HEK293T (cell line): Measurements from ENCODE around the gene SEMA5A.

Experiments used
- CTCF ChIA-PET: fragments of 350-600 bp; formaldehyde crosslinking; extraction: SDS; loops from one replicate; lab custom pipeline; 2021; ENCODE audit warnings: antibody characterized with exemption, inconsistent platforms; lab: Yijun Ruan, JAX
- POLR2A ChIA-PET: fragments of 350-600 bp; formaldehyde crosslinking; extraction: SDS; loops from one replicate; lab custom pipeline; 2020; ENCODE audit warnings: antibody characterized with exemption, inconsistent platforms; lab: Yijun Ruan, JAX
- DNase-seq: peaks from one replicate; pipeline ENCODE4 v3.0.0; 2012; ENCODE audit warnings: mixed read lengths; ENCODE audit errors: extremely low spot score
- ARNT ChIP-seq: fragments of 450-650 bp; IDR thresholded peaks from 2 replicates; pipeline ENCODE4 v1.6.1; 2017; ENCODE audit warnings: mild to moderate bottlenecking
- BHLHE40 ChIP-seq: fragments of 450-650 bp; IDR thresholded peaks from 2 replicates; pipeline ENCODE4 v1.6.1; 2016; ENCODE audit warnings: mild to moderate bottlenecking, moderate library complexity, borderline replicate concordance
- CTBP1 ChIP-seq: fragments of 450-650 bp; IDR thresholded peaks from 2 replicates; pipeline ENCODE4 v1.6.1; 2016; ENCODE audit warnings: borderline replicate concordance
- ELF4 ChIP-seq: fragments of 450-650 bp; IDR thresholded peaks from 2 replicates; pipeline ENCODE4 v1.6.1; 2017; ENCODE audit warnings: antibody characterized with exemption
- FOXA1 ChIP-seq: fragments of 450-650 bp; IDR thresholded peaks from 2 replicates; pipeline ENCODE4 v1.6.1; 2016; ENCODE audit warnings: mild to moderate bottlenecking
- FOXK2 ChIP-seq: fragments of 450-650 bp; IDR thresholded peaks from 2 replicates; pipeline ENCODE4 v1.6.1; 2016; ENCODE audit warnings: mild to moderate bottlenecking
- FOXM1 ChIP-seq: fragments of 450-650 bp; IDR thresholded peaks from 2 replicates; pipeline ENCODE4 v1.6.1; 2017; ENCODE audit warnings: mild to moderate bottlenecking, borderline replicate concordance
- HDGF ChIP-seq: fragments of 450-650 bp; IDR thresholded peaks from 2 replicates; pipeline ENCODE4 v1.6.1; 2017; ENCODE audit warnings: antibody characterized with exemption, borderline replicate concordance
- L3MBTL2 ChIP-seq: fragments of 450-650 bp; conservative IDR thresholded peaks from 2 replicates; pipeline ENCODE4 v1.6.1; 2016; ENCODE audit warnings: mild to moderate bottlenecking
- LEF1 ChIP-seq: fragments of 450-650 bp; IDR thresholded peaks from 2 replicates; pipeline ENCODE4 v1.6.1; 2017; ENCODE audit warnings: mild to moderate bottlenecking, borderline replicate concordance
- NFRKB ChIP-seq: fragments of 450-650 bp; IDR thresholded peaks from 2 replicates; pipeline ENCODE4 v1.6.1; 2016; ENCODE audit warnings: mild to moderate bottlenecking, moderate library complexity
- SP1 ChIP-seq: fragments of 450-650 bp; IDR thresholded peaks from 2 replicates; pipeline ENCODE4 v1.6.1; 2017
- SUZ12 ChIP-seq: fragments of 450-650 bp; IDR thresholded peaks from 2 replicates; pipeline ENCODE4 v1.6.1; 2016; ENCODE audit warnings: mild to moderate bottlenecking
- TARDBP ChIP-seq: fragments of 450-650 bp; IDR thresholded peaks from 2 replicates; pipeline ENCODE4 v1.6.1; 2016
- ZNF384 ChIP-seq: fragments of 450-650 bp; IDR thresholded peaks from 2 replicates; pipeline ENCODE4 v1.6.1; 2016
- TF ChIP-seq, protein P1 (sequence below): fragments of 450-650 bp; IDR thresholded peaks from 2 replicates; pipeline ENCODE4 v1.6.1; 2016

Gene SEMA5A

DNA sequence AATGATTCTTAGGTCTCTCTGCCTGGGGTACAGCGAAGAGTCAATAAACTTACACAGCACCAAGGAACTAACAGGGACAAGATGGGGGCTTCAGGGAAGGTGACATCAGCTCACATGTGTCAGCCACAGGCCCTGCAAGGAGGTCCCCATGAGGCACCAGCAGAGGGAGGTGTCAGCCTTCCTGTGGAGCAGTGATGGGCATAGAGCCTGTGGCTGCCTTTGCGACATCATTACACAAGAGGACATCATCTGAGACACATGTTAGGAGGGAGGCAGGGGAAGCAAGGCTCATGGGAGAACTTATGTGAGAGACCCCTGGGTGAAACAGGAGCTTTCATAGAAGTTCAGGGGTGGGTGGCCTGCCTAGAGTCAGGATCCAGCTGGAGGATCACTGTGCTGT lies 389.6 kb downstream of the SEMA5A start:
- ChIA-PET POLR2A (no interaction called here), CTCF (no interaction called here)
- no peak for DNase-seq
- TF ChIP-seq TARDBP: no peak

DNA sequence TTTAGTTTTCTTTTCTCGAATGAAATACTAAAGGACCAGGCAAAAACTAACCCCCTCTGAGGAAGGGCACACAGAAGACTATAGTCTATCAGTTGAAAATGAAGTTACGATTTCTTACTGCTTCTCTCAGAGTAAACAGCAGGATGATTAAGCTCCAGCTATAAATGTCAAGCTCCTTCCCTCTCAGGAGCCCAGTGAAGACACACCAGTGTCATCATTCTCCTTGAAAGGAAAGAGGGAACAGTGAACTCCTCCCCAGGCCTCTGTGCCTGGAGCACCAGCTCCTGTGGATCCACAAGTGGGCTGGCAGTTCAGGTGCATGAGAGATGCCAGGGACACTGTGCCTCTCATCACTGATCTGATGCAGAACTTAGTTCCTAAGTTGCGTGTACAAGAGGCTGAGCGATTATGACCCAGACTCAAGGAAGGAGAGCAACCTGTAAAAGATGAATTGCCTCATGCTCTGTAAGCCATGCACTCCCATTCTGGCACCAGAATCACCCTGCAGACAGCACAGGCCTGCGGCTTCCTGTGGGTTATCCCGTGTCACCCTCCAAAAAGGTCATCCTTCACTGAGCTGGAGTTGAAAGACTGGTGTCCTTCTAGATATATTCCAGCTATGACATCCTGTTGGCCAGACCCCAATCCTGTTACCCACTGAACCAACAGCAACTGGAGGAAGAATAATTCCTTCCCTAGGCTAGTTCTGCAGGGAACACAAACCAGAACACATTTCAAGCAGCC lies 394.0 kb downstream of the SEMA5A start:
- ChIA-PET POLR2A (no interaction called here), CTCF (no interaction called here)
- TF ChIP-seq FOXA1 (no peak), BHLHE40 (no peak), TARDBP (no peak)
- no peak for DNase-seq

DNA sequence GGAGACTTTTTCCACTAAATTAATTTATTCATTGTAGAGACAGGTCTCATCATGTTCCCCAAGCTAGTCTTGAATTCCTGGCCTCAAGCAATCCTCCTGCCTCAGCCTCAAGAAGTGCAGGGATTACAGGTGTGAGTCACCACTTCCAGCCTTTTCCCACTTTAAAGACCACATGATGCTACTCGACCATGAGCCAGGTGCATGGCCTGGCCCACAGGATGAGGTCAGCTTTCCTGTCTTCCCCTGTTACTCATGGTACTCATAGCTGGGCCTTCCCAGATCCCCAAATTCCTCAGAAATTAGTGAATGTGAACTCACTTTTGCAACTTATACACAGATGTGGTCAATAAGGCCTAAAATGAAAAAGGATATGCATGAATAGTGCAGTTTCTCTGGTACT lies 395.9 kb downstream of the SEMA5A start:
- TF ChIP-seq SUZ12 (no peak), L3MBTL2 (no peak), CTBP1 (no peak), BHLHE40 (no peak), ARNT (no peak)
- DNase-seq: no peak
- ChIA-PET CTCF (no interaction called here), POLR2A (no interaction called here)

DNA sequence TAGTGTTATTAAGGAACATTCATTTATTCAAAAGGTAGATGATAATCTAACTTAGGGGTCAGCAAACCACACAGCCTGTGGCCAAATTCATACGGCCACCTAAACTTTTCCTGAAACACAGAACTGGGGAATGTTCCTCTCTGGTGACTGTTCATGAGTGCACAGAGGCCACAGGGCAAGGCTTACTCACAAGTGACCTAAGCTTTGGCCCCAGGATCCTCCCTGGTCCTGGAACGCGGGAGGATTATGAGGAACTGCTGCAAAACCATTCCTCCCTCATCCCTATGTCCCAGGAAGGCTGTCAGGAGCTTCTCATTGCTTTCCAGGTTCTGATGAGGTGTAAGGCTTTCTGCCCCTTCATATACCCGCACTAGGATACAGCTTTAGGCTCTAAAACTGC lies 397.6 kb downstream of the SEMA5A start:
- TF ChIP-seq ZNF384 (no peak), SP1 (no peak), BHLHE40 (no peak), LEF1 (no peak)
- ChIA-PET POLR2A (no interaction called here), CTCF (no interaction called here)
- no peak for DNase-seq

DNA sequence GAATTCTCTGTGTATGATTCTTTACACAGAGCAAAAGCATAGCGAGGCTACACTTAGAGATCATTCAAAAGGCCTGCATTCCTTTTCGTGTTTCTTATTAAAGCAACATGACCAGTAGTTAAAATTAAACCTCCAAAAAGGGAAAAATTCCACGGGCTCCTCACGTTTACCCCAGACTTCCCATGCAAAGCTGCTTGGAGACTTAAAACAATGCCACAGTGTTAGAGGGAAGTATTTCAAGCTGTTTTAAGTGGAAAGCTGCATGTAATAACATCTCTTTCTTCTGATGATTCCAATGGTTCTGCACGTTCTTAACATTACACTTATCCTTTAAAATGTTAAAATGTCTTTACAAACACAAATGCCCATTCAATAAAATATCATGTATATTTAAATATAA lies 405.2 kb downstream of the SEMA5A start:
- no peak for DNase-seq
- TF ChIP-seq L3MBTL2 (no peak), ARNT (no peak), CTBP1 (no peak)
- ChIA-PET POLR2A (no interaction called here), CTCF (no interaction called here)

DNA sequence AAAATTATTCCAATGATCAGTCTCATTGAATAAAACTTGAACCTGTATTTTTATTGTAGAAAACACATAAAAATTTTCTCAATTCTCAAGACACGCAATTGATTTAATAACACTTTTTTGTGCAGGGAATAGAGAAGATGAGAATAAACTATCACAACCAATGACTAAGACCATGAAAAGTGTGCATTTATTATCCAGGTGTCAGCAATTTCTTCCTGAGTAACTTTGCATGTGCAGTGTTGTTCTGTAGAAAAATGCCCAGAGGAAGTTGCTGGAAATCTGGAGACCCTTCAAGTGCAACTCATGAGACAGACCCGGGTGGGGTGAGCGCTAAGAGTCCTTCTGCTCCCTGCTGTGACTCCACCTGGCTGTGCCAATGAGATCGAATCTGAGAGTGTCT lies 405.7 kb downstream of the SEMA5A start:
- TF ChIP-seq L3MBTL2 (no peak), FOXM1 (no peak), NFRKB (no peak), FOXA1 (no peak), FOXK2 (no peak), ELF4 (no peak), CTBP1 (no peak), SUZ12 (no peak), BHLHE40 (no peak), ARNT (no peak), SP1 (no peak), TARDBP (no peak)
- ChIA-PET CTCF (no interaction called here), POLR2A (no interaction called here)
- no peak for DNase-seq

DNA sequence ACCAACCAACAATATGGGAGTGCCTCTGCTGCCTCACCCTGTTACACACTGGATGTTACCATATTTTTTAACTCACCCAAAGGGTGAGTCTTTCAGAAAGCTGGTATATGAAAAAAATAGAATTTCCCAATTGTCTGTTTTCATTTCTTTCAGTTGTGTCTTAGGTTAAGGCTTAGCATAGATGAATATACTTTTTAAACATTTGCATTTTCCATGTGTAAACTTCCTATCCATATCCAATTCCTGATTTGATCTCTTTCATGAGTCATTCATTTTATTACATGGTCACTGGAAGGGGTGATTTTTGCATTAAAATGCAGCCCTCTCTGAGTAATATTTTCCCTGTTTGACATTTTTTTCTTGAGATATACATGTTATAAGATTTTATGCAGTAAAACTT lies 406.5 kb downstream of the SEMA5A start:
- ChIA-PET CTCF (no interaction called here), POLR2A (no interaction called here)
- DNase-seq: no peak
- no peak for TF ChIP-seq HDGF
- TF ChIP-seq TARDBP: no peak
- TF ChIP-seq LEF1: no peak
- no peak for TF ChIP-seq L3MBTL2
- TF ChIP-seq SP1: no peak
- TF ChIP-seq, protein P1, sequence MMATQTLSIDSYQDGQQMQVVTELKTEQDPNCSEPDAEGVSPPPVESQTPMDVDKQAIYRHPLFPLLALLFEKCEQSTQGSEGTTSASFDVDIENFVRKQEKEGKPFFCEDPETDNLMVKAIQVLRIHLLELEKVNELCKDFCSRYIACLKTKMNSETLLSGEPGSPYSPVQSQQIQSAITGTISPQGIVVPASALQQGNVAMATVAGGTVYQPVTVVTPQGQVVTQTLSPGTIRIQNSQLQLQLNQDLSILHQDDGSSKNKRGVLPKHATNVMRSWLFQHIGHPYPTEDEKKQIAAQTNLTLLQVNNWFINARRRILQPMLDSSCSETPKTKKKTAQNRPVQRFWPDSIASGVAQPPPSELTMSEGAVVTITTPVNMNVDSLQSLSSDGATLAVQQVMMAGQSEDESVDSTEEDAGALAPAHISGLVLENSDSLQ: no peak
- no peak for TF ChIP-seq CTBP1
- no peak for TF ChIP-seq BHLHE40

DNA sequence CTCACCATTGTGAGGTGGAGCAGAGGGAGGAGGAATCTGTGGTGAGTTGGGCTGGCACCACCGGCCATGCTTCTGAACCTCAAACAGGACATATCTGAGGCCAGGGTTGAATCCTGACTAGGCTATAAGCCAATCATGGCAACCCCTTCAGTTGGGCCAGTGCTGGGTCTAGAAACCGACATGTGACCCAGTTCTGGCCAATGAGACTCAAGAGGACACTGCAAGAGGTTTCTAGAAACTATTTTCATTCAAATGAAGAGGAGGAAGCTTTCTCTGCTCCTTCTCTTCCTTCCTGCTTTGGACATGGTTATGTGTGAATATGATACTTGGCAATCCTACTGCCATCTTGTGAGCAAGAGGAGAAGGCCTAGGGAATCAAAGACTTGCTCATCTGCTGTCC lies 417.7 kb downstream of the SEMA5A start:
- POLR2A ChIA-PET: no interaction called here

More for the DNA sequence above, 417.7 kb downstream of the SEMA5A start:
- TF ChIP-seq LEF1: no peak
- TF ChIP-seq CTBP1: no peak
- TF ChIP-seq SP1: no peak
- TF ChIP-seq, protein P1: no peak
- CTCF ChIA-PET: no interaction called here
- no peak for DNase-seq
